HG03108 (cell line): ENCODE measurements around the gene ANKRD23.
"Not testable (repeated sequence)": the region's sequence is repeated elsewhere in the genome, so short reads cannot be mapped to it uniquely, and the experiment has no call there.

Source experiments
- ATAC-seq: cut with Tn5 transposase; IDR thresholded peaks from one replicate; pipeline ENCODE4 v1.9.1; 2021; ENCODE audit warnings: moderate library complexity; ENCODE audit not compliant: unreplicated experiment

ANKRD23 gene

DNA sequence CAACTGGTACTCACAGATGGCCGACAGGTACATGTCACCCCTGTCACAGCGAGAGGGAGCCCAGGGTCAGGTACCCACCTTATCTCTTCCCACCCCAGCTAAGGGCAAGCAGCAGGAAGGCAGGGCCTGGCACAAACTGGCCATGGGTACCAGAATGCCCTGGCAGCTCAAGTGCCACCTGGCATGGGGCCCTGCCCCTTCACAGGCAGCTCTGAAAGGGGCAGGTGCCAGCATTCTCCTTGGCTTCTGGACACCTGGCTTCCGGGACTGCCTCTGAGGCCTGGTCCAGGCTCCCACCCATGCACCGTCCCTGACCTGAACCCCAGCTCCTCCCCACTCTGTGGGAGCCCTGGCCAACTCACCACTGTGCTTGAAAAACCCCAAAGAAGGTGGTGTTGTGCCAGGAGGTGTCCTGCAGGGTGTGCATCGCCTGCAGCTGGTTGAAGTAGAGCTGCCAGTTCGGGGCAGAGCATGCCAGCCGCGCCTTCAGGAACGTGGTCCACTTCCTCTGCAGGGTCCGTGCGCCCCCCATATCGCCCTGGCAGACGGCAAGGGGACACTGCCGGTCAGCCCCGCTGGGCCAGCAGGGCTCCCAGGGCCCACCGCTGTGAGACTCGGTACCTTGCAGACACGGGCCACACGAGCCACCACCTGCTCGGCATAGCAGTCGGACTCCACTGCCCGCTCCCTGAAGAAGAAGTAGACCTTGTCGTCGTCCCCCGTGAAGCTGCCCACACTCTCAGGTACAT lies 20.7 kb upstream of the ANKRD23 start:
- ATAC-seq = no peak

GRCh38 chr2:96863575-96864342 lies 19.9 kb upstream of the ANKRD23 start:
- no peak for ATAC-seq

DNA sequence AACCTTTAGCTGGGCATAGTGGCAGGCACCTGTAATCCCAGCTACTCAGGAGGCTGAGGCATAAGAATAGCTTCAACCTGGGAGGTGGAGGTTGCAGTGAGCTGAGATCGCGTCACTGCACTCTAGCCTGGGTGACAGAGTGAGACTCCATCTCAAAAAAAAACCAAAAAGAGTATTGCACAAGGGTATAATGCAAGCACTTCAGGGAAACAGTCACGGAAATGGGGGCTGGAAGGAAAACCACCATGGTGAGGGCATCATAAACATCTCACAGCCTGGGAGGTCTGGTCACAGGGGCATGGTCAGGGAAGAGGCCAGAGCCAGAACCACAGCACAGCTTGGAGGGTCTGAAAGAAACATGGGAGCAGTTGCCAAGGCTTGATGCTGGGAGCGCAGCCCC lies 19.2 kb upstream of the ANKRD23 start:
- not testable (repeated sequence) for ATAC-seq

DNA sequence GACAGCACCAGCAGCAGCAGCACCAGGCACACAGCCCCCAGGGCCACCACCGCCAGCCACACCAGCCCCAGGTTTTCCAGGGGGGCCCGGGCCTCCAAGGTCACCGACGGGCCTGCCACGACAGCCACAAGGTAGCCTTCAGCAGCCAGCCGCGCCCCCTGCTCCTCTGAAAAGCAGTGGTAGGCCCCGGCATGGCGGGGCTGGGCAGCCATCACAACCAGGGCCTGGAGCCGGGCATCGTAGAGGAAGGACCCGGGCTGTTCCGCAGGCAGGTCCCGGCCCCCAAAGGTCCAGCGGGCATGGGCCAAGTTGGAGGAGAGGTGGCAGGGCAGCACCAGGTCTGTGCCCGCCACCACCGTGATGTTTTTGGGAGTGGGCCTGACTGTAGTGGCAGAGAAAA lies 17.3 kb upstream of the ANKRD23 start:
- no peak for ATAC-seq

- ATAC-seq = no peak
Observed at GRCh38 chr2:96860065-96861029, 16.5 kb upstream of the ANKRD23 start.

GRCh38 chr2:96859681-96860064 lies 15.9 kb upstream of the ANKRD23 start:
- no peak for ATAC-seq

- ATAC-seq = no peak
Observed at GRCh38 chr2:96859099-96859649, 15.4 kb upstream of the ANKRD23 start.

- ATAC-seq = peak; percentile 93
Observed at GRCh38 chr2:96857667-96858372, 14.0 kb upstream of the ANKRD23 start, which contains the start of gene ANKRD39. Gene ANKRD39, minus strand, starts transcription at chr2:96858016. Its CDS starts 29 bp downstream, at chr2:96857987.

DNA sequence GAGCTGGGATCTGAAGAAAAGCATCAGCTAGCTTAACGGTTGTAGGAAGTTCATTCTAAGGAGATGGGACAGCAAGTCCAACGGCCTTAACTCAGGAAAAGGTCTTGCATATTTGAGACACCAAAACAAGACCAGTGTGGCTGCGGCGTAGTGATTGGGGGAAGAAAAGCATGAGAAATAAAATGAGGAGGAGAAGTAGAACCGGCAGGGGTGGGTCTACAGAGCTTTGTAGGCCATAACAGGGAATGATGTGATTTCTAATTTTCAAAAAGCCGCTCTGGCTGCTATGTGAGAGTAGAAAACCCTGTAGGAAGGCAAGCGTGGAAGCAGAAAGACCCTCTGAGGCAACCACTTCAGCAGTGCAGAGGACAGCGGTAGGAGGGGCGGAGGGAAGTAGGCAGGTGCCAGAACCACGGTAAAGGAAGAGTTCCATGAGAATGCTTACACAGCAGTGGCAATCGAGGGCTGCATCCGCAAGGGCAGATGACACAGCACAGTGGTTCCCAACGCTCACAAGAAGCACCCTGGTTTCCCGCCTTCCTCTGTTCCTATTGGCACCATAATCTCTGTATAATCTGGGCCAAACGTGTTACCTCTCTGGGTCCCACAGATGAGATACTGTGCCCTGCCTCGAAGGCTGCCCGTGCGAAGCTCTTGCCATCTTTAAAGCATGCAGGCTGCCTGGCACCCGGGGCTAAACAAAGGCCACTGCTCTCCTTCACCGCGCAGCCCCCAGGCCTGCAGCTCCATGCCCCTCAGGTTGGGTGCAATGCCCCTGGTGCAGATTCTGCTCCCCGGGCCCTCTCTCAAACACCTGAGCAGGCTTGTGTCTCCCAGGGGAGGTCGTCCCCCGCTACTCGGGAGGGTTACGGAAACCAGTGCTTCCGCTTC lies 13.2 kb upstream of the ANKRD23 start:
- peak; percentile 28 for ATAC-seq

DNA sequence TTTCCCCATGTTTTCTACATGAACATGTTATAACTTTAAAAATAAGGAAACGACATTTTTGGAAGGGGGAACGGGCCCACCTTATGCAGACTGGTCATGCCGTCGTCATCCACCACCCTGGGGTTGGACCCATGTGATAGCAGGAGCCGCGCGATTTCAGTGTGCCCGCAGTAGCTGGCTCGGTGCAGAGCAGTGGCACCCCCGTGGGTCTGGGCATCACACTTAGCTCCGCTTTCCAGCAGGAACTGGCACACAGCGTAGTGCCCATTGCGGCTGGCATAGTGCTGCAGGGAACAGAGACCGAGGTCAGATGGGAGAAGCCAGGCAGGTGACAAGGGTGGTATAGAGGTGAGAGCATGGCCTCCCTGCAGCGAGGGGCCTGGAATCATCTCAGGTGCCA lies 9.5 kb upstream of the ANKRD23 start:
- ATAC-seq = no peak

DNA sequence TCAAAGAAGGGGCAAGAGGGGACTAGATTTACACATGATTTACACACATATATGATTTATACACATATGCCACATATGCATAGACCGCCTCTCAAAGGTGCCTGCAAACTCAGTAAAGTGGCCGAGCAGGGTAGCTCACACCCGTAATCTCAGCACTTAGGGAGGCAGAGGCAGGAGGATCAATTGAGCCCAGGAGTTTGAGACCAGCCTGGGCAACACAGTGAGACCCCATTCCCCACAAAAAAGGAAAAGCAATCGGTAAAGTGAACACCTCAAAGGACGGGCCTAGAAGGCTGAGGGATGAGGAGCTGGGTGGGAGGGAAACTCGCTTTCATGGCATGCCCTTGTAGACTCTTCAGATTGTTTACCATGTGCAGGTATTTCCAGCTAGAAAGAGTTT lies 8.8 kb upstream of the ANKRD23 start:
- ATAC-seq = no peak

- no peak for ATAC-seq
Observed at GRCh38 chr2:96848264-96848663, 4.4 kb upstream of the ANKRD23 start.

- no peak for ATAC-seq
Observed at GRCh38 chr2:96847586-96847985, 3.8 kb upstream of the ANKRD23 start.

DNA sequence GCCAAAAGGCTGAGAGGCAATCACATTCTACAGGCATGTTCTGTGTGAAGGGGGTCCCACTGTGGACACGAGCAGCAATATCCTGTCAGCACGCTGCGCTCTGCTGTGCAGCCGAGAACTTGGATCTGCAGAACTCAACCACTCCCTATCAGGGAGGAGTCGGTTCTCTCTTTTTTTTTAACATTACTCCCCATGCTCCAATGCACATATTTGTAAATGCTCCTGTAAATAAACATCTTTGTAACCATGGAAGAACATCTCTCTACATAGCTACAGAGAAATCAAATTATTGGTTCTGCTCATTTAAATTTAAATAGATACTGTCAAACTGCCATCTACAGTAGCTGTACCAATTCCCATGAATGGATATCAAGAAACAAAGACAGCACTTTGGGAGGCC lies 3.0 kb upstream of the ANKRD23 start:
- no peak for ATAC-seq

DNA sequence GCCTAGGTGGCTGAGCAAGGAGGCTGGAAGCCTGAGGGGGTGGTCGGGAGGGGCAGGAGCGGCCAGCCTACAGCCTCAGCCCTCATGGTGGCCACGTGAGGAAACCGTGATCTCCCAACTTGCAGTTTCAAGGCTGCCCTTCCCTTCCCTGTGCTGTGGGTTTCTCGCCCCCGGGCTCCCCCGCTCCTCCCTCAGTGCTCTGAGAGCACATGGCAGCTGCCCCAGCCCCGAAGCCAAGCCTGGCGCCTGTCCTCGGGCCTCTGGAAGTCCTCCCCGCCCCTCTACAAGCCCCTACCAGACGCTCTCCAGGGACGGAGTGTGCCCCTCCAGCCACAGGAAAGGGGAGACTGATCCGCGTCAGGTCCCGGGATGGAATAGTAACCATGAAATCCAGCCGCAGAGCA lies 586 bp upstream of the ANKRD23 start:
- no peak for ATAC-seq

GRCh38 chr2:96842600-96842999 lies 1.2 kb downstream of the ANKRD23 start:
- no peak for ATAC-seq

- no peak for ATAC-seq
Observed at GRCh38 chr2:96841701-96842495, 1.9 kb downstream of the ANKRD23 start.
